SK-N-SH treated with all-trans-retinoic acid at 6 μM for 48 hours (cell line): Measurements from ENCODE around the gene PLP2.

Experiments
- ATAC-seq: fragments of 200-7000 bp; cut with Tn5 transposase; 3 replicates; pipeline ENCODE4 v1.9.1; 2020; ENCODE audit warnings: mild to moderate bottlenecking, moderate library complexity
- ARNTL ChIP-seq: fragments of 450-650 bp; formaldehyde crosslinking; IDR thresholded peaks from 2 replicates; pipeline ENCODE4 v1.5.0; 2020; ENCODE audit warnings: low read depth, mild to moderate bottlenecking, moderate library complexity, borderline replicate concordance
- BACH2 ChIP-seq: fragments of 250-450 bp; sonication (Bioruptor Pico); IDR thresholded peaks from 2 replicates; pipeline ENCODE4 v1.9.0; 2021; ENCODE audit warnings: mild to moderate bottlenecking, borderline replicate concordance
- CREB5 ChIP-seq: fragments of 250-450 bp; sonication (Bioruptor Pico); IDR thresholded peaks from 2 replicates; pipeline ENCODE4 v1.5.1; 2020; ENCODE audit warnings: low read depth, mild to moderate bottlenecking, moderate library complexity
- CSDC2 ChIP-seq: fragments of 250-450 bp; sonication (Bioruptor Pico); IDR thresholded peaks from 2 replicates; pipeline ENCODE4 v1.5.0; 2020; ENCODE audit warnings: mild to moderate bottlenecking, moderate library complexity
- CSRNP3 ChIP-seq: fragments of 250-450 bp; sonication (Bioruptor Pico); IDR thresholded peaks from 2 replicates; pipeline ENCODE4 v1.5.1; 2021; ENCODE audit warnings: mild to moderate bottlenecking, moderate library complexity
- ISL1 ChIP-seq: fragments of 250-450 bp; sonication (Bioruptor Pico); IDR thresholded peaks from 2 replicates; pipeline ENCODE4 v2.1.2; 2022; ENCODE audit warnings: mild to moderate bottlenecking, moderate library complexity
- OSR1 ChIP-seq: fragments of 250-450 bp; sonication (Bioruptor Pico); IDR thresholded peaks from 2 replicates; pipeline ENCODE4 v1.8.0; 2022; ENCODE audit warnings: moderate library complexity, mild to moderate bottlenecking, inconsistent platforms
- PATZ1 ChIP-seq: fragments of 250-450 bp; sonication (Bioruptor Pico); IDR thresholded peaks from 2 replicates; pipeline ENCODE4 v1.8.0; 2020; ENCODE audit warnings: mild to moderate bottlenecking, moderate library complexity, borderline replicate concordance
- PPARA ChIP-seq: fragments of 250-450 bp; sonication (Bioruptor Pico); IDR thresholded peaks from 2 replicates; pipeline ENCODE4 v1.5.0; 2020; ENCODE audit warnings: mild to moderate bottlenecking, borderline replicate concordance
- RARB ChIP-seq: fragments of 250-450 bp; sonication (Bioruptor Pico); IDR thresholded peaks from 2 replicates; pipeline ENCODE4 v1.8.0; 2021; ENCODE audit warnings: mild to moderate bottlenecking, moderate library complexity
- SNAI2 ChIP-seq: fragments of 250-450 bp; sonication (Bioruptor Pico); IDR thresholded peaks from 2 replicates; pipeline ENCODE4 v1.5.0; 2020; ENCODE audit warnings: mild to moderate bottlenecking, moderate library complexity
- TCF4 ChIP-seq: fragments of 250-450 bp; sonication (Bioruptor Pico); IDR thresholded peaks from 2 replicates; pipeline ENCODE4 v1.8.0; 2021; ENCODE audit warnings: mild to moderate bottlenecking, moderate library complexity, borderline replicate concordance
- TOX ChIP-seq: fragments of 250-450 bp; sonication (Bioruptor Pico); IDR thresholded peaks from 2 replicates; pipeline ENCODE4 v1.8.0; 2021; ENCODE audit warnings: mild to moderate bottlenecking, moderate library complexity, borderline replicate concordance
- ZC3H10 ChIP-seq: fragments of 250-450 bp; sonication (Bioruptor Pico); IDR thresholded peaks from 2 replicates; pipeline ENCODE4 v1.5.1; 2021; ENCODE audit warnings: mild to moderate bottlenecking, moderate library complexity
- ZFP3 ChIP-seq: fragments of 250-450 bp; sonication (Bioruptor Pico); IDR thresholded peaks from 2 replicates; pipeline ENCODE4 v1.5.0; 2020; ENCODE audit warnings: mild to moderate bottlenecking, moderate library complexity
- ZFP30 ChIP-seq: fragments of 450-650 bp; formaldehyde crosslinking; IDR thresholded peaks from 2 replicates; pipeline ENCODE4 v1.5.0; 2022; ENCODE audit warnings: mild to moderate bottlenecking, moderate library complexity
- ZNF565 ChIP-seq: fragments of 450-650 bp; formaldehyde crosslinking; conservative IDR thresholded peaks from 2 replicates; pipeline ENCODE4 v1.5.0; 2020; ENCODE audit warnings: low read depth, mild to moderate bottlenecking, moderate library complexity
- ZNF70 ChIP-seq: fragments of 450-650 bp; formaldehyde crosslinking; IDR thresholded peaks from 2 replicates; pipeline ENCODE4 v1.5.0; 2020; ENCODE audit warnings: mild to moderate bottlenecking, moderate library complexity
- TF ChIP-seq, protein P1 (sequence below): fragments of 250-450 bp; sonication (Bioruptor Pico); IDR thresholded peaks from 2 replicates; pipeline ENCODE4 v1.8.0; 2021; ENCODE audit warnings: low read depth, mild to moderate bottlenecking, moderate library complexity, borderline replicate concordance
- TF ChIP-seq, protein P2 (sequence below): fragments of 250-450 bp; sonication (Bioruptor Pico); IDR thresholded peaks from 2 replicates; pipeline ENCODE4 v1.5.0; 2020; ENCODE audit warnings: mild to moderate bottlenecking, moderate library complexity

Gene PLP2

GRCh38 chrX:49191574-49192011 lies 19.9 kb downstream of the PLP2 start (continued):
- TF ChIP-seq ZNF565 (CRISPR knock-in tag) (no peak), ZC3H10 (no peak), BACH2 (CRISPR knock-in tag) (no peak), ZFP30 (CRISPR knock-in tag) (no peak), PPARA (CRISPR knock-in tag) (no peak)

DNA sequence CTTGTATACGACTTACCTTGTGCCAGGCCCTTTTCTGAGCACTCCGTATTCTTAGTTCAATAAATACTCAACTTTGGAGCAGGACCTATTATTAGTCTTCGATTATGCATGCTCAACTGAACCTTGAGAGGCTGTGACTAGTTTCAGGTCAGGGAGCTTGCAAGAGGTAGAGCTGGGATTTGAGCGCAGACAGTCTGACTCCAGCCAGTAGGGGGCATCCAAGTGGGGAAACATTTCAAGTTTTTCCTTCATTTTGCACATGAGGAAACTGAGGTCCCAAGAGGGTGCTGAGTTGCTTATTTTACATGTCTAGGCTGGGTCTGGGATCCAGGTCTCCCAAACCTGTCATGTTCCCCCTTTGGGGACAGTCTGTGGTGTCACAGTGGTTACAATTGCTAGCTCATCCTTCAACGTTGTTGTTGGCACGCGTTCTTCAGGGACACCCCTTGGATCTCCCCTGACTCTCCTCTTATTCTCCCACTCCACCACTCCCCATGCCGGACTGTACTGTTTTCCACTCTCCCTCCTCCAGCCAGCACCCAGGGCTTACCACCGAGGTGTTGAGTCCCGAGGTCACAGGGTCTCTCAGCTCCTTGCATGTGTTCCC lies 21.1 kb downstream of the PLP2 start:
- TF ChIP-seq, protein P1, sequence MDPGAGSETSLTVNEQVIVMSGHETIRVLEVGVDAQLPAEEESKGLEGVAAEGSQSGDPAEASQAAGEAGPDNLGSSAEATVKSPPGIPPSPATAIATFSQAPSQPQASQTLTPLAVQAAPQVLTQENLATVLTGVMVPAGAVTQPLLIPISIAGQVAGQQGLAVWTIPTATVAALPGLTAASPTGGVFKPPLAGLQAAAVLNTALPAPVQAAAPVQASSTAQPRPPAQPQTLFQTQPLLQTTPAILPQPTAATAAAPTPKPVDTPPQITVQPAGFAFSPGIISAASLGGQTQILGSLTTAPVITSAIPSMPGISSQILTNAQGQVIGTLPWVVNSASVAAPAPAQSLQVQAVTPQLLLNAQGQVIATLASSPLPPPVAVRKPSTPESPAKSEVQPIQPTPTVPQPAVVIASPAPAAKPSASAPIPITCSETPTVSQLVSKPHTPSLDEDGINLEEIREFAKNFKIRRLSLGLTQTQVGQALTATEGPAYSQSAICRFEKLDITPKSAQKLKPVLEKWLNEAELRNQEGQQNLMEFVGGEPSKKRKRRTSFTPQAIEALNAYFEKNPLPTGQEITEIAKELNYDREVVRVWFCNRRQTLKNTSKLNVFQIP = no peak
- TF ChIP-seq, all 23 proteins: peak for 0
- no peak for ATAC-seq

DNA sequence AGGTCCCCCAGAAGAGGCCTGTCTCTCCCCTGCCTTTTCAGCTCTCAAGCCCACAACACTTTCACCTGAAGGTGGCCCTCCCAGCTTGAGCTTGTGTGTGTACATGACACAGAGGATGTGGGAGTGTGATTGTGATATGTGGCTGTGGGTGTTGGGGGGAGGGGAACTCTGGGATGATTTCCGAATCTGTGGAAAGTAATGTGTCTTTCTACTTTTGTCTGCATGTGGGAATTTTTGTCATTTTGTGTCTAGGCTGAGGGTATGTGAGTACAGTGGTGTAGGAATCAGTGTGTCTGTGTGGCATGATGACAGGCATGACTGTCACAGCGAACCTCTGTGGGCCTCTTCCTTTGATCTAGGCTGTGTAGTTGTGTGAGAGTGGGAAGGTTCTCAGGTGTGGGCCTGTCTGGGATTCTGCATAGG lies 21.9 kb downstream of the PLP2 start:
- no peak for ATAC-seq
- TF ChIP-seq, protein P2, sequence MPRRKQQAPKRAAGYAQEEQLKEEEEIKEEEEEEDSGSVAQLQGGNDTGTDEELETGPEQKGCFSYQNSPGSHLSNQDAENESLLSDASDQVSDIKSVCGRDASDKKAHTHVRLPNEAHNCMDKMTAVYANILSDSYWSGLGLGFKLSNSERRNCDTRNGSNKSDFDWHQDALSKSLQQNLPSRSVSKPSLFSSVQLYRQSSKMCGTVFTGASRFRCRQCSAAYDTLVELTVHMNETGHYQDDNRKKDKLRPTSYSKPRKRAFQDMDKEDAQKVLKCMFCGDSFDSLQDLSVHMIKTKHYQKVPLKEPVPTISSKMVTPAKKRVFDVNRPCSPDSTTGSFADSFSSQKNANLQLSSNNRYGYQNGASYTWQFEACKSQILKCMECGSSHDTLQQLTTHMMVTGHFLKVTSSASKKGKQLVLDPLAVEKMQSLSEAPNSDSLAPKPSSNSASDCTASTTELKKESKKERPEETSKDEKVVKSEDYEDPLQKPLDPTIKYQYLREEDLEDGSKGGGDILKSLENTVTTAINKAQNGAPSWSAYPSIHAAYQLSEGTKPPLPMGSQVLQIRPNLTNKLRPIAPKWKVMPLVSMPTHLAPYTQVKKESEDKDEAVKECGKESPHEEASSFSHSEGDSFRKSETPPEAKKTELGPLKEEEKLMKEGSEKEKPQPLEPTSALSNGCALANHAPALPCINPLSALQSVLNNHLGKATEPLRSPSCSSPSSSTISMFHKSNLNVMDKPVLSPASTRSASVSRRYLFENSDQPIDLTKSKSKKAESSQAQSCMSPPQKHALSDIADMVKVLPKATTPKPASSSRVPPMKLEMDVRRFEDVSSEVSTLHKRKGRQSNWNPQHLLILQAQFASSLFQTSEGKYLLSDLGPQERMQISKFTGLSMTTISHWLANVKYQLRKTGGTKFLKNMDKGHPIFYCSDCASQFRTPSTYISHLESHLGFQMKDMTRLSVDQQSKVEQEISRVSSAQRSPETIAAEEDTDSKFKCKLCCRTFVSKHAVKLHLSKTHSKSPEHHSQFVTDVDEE = no peak
- no peak for TF ChIP-seq PATZ1
- TF ChIP-seq BACH2 (CRISPR knock-in tag) = no peak
- TF ChIP-seq TCF4 (CRISPR knock-in tag) = no peak
- TF ChIP-seq ZFP30 (CRISPR knock-in tag) = no peak
- TF ChIP-seq TOX (CRISPR knock-in tag) = no peak
- TF ChIP-seq ZNF70 = no peak
- TF ChIP-seq RARB (CRISPR knock-in tag) = no peak
- TF ChIP-seq ISL1 (CRISPR knock-in tag) = no peak

- no peak for ATAC-seq
- TF ChIP-seq ZFP30 (CRISPR knock-in tag) (no peak), SNAI2 (CRISPR knock-in tag) (no peak), PATZ1 (no peak), ARNTL (no peak), BACH2 (CRISPR knock-in tag) (no peak), ZFP3 (no peak), ISL1 (CRISPR knock-in tag) (no peak), TCF4 (CRISPR knock-in tag) (no peak), CSRNP3 (CRISPR knock-in tag) (no peak), OSR1 (CRISPR knock-in tag) (no peak), CREB5 (CRISPR knock-in tag) (no peak), TOX (CRISPR knock-in tag) (no peak), CSDC2 (CRISPR knock-in tag) (no peak)
- TF ChIP-seq, protein P2 = no peak
Measured at GRCh38 chrX:49197543-49198087, 25.9 kb downstream of the PLP2 start.
